HG03097 (cell line): ENCODE measurements around the gene VKORC1L1.
"Not testable (repeated sequence)": the region's sequence is repeated elsewhere in the genome, so short reads cannot be mapped to it uniquely, and the experiment has no call there.

ENCODE experiments used
- ATAC-seq: cut with Tn5 transposase; IDR thresholded peaks from one replicate; pipeline ENCODE4 v1.9.1; 2021; ENCODE audit not compliant: unreplicated experiment, low FRiP score

Gene VKORC1L1

GRCh38 chr7:65872776-65873581 lies at the start of gene VKORC1L1:
TSS of gene VKORC1L1 (plus strand) at chr7:65873074. CDS start at chr7:65873372, 298 bp downstream.
- ATAC-seq: peak; percentile 82

GRCh38 chr7:65827366-65827765 lies 45.5 kb upstream of the VKORC1L1 start:
- no peak for ATAC-seq

- ATAC-seq: no peak
Measured at GRCh38 chr7:65832281-65832680, 40.6 kb upstream of the VKORC1L1 start.

GRCh38 chr7:65836684-65837083 lies 36.2 kb upstream of the VKORC1L1 start:
- not testable (repeated sequence) for ATAC-seq

GRCh38 chr7:65837541-65837956 lies 35.3 kb upstream of the VKORC1L1 start:
- not testable (repeated sequence) for ATAC-seq

- no peak for ATAC-seq
Measured at GRCh38 chr7:65839846-65840245, 33.0 kb upstream of the VKORC1L1 start.

- ATAC-seq: no peak
Measured at GRCh38 chr7:65840446-65840845, 32.4 kb upstream of the VKORC1L1 start.

GRCh38 chr7:65843616-65844015 lies 29.3 kb upstream of the VKORC1L1 start:
- ATAC-seq: not testable (repeated sequence)

GRCh38 chr7:65846008-65846570 lies 26.8 kb upstream of the VKORC1L1 start:
- ATAC-seq: no peak

GRCh38 chr7:65853426-65853825 lies 19.4 kb upstream of the VKORC1L1 start:
- ATAC-seq: not testable (repeated sequence)

- not testable (repeated sequence) for ATAC-seq
Measured at GRCh38 chr7:65853892-65854291, 19.0 kb upstream of the VKORC1L1 start.

- not testable (repeated sequence) for ATAC-seq
Measured at GRCh38 chr7:65857321-65857894, 15.5 kb upstream of the VKORC1L1 start.

- not testable (repeated sequence) for ATAC-seq
Measured at GRCh38 chr7:65858660-65859059, 14.2 kb upstream of the VKORC1L1 start.

GRCh38 chr7:65866244-65866643 lies 6.6 kb upstream of the VKORC1L1 start:
- ATAC-seq: not testable (repeated sequence)

- not testable (repeated sequence) for ATAC-seq
Measured at GRCh38 chr7:65867681-65868080, 5.2 kb upstream of the VKORC1L1 start.

GRCh38 chr7:65869312-65869711 lies 3.6 kb upstream of the VKORC1L1 start:
- ATAC-seq: not testable (repeated sequence)

- not testable (repeated sequence) for ATAC-seq
Measured at GRCh38 chr7:65871451-65871850, 1.4 kb upstream of the VKORC1L1 start.

GRCh38 chr7:65873582-65874193 lies 814 bp downstream of the VKORC1L1 start:
- peak; percentile 31 for ATAC-seq

- not testable (repeated sequence) for ATAC-seq
Measured at GRCh38 chr7:65875715-65876114, 2.8 kb downstream of the VKORC1L1 start.

- ATAC-seq: not testable (repeated sequence)
Measured at GRCh38 chr7:65879292-65880153, 6.6 kb downstream of the VKORC1L1 start.
